Gastrocnemius medialis (tissue), 4 donors: ENCODE measurements around the gene ART5. TPM values are rescaled to one million over a fixed set of nuclear protein-coding genes. Genes with fewer than 3 reads are reported as not detected.

Source experiments
- total RNA-seq, 4 donors: library from RNA; depleted of rRNA; stranded (reverse); fragments of >200 nt; gene quantifications; one replicate each; pipeline versions ENCODE4 v1.1.0 to v1.2.3, GENCODE V29; 2016

ART5 gene
- total RNA-seq, 4 donors from 2014 or later, result 1.1 to 8.5 (median 2.2) TPM

Other genes starting within 250 kb of the ART5 start
- 10 to 100 TPM; 23.2 to 94.9 (median 41.7) TPM for gene ART1, start 3.1 kb upstream of the ART5 start, total RNA-seq
- gene CHRNA10, start 29.4 kb upstream of the ART5 start, total RNA-seq, result 1 to 10 TPM in 1 of 4 donors, under 1 TPM in 1, not detected in 2; 0.24 to 3.3 TPM
- gene NUP98, start 155.6 kb upstream of the ART5 start, total RNA-seq, result 100 to 1,000 TPM in 2 of 4 donors, 10 to 100 TPM in 2; 65.2 to 128 (median 102) TPM
- 1 to 10 TPM; 4.6 to 8.0 (median 6.5) TPM for gene PGAP2, start 166.6 kb upstream of the ART5 start, total RNA-seq
- 10 to 100 TPM; 38.0 to 77.4 (median 46.9) TPM for gene RHOG, start 199.0 kb upstream of the ART5 start, total RNA-seq
- gene STIM1, start 213.7 kb upstream of the ART5 start, total RNA-seq, result 100 to 1,000 TPM in 1 of 4 donors, 10 to 100 TPM in 3; 45.9 to 132 (median 87.3) TPM